Prostate gland (tissue), 2 donors: Measurements from ENCODE around the gene NAPB. TPM values are rescaled to one million over a fixed set of nuclear protein-coding genes. Genes with fewer than 3 reads are reported as not detected.

Source experiments
- DNase-seq: peaks from one replicate; pipeline ENCODE4 v3.0.0-alpha.2; 2019; ENCODE audit warnings: low spot score
- H3K27ac ChIP-seq, 2 donors: fragments of 200-600 bp; sonication (generic); 2 replicates each; pipeline ENCODE4 v1.5.1; 2017 to 2019
- H3K27me3 ChIP-seq: fragments of 200-600 bp; sonication (generic); replicated peaks from 2 replicates; pipeline ENCODE4 v1.5.1; 2019; ENCODE audit not compliant: insufficient read depth
- H3K36me3 ChIP-seq, 2 donors: fragments of 200-600 bp; sonication (generic); 1 replicate in 1 of 2; 2 replicates in 1 of 2; pipeline versions ENCODE4 v1.5.1 to v1.8.1; 2017 to 2019
- H3K4me1 ChIP-seq: fragments of 200-600 bp; sonication (generic); replicated peaks from 2 replicates; pipeline ENCODE4 v1.5.1; 2019
- H3K4me3 ChIP-seq, 2 donors: fragments of 200-600 bp; sonication (generic); 2 replicates each; pipeline ENCODE4 v1.5.1; 2017 to 2019
- H3K9me3 ChIP-seq: fragments of 200-600 bp; sonication (generic); 2 replicates; pipeline ENCODE4 v1.5.1; 2017
- CTCF ChIP-seq, 4 experiments: fragments of 200-600 bp in 2 of 4; fragments of 450-650 bp in 2 of 4; sonication (generic) in 2 of 4; IDR thresholded peaks; 1 replicate in 3 of 4; 2 replicates in 1 of 4; pipeline ENCODE4 v1.5.1; 2016 to 2019; ENCODE audit warnings: antibody characterized with exemption in 4 of 4, mild to moderate bottlenecking in 2 of 4, moderate library complexity in 2 of 4
- POLR2A ChIP-seq: fragments of 450-650 bp; IDR thresholded peaks from one replicate; pipeline ENCODE4 v1.6.1; 2016; ENCODE audit warnings: antibody characterized with exemption, mild to moderate bottlenecking
- POLR2AphosphoS5 ChIP-seq: sonication (generic); formaldehyde crosslinking; IDR thresholded peaks from one replicate; pipeline ENCODE4 v1.6.1; 2017; ENCODE audit warnings: antibody characterized with exemption
- WGBS: methylation state at CpG from one replicate; pipeline ENCODE4 v1.1.5; 2018; 5-methylcytosine and 5-hydroxymethylcytosine counted together
- intact Hi-C: fragments of 100-400 bp; cut with DNase I; formaldehyde crosslinking; loops from one replicate; pipeline ENCODE4 v1.14.2; 2022
- total RNA-seq, 2 donors: library from RNA; depleted of rRNA; stranded (reverse); fragments of >200 nt; gene quantifications; one replicate each; pipeline ENCODE4 v1.1.0, GENCODE V29; 2016

NAPB gene
- total RNA-seq, 2 donors from 2014 or later: 8.1 to 24.3 TPM

DNA sequence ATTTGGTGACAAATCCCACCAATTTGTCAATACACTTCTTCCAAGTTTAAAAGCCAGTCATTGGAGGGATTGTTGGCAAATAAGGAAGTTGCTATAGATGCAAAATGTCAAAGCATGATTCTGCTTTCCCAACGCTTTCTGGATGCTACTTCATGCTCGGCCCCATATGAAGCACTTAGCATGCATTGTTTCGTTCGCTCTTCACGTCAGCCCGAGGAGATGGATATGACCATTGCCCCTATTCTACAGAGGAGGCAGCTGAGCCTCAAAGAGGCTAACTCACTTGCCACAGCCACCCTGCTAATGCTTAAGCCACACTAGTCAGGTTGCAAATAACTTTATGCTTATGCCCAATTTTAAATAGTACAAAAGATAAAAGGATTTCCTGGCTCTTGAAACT lies 73.5 kb downstream of the NAPB start:
- Histone ChIP-seq H3K9me3 (no peaks in the 10 kb centered on the region), H3K27ac (no peak overlapping the region), H3K4me3 (no peak overlapping the region), H3K27me3 (no peaks in the 10 kb centered on the region), H3K36me3 (no peaks in the 10 kb centered on the region), H3K4me1 (peaks cover 8% of the 10 kb centered on the region)
- TF ChIP-seq CTCF (IDR thresholded peaks at IDR 0.05) (no peak), POLR2AphosphoS5 (no peak), POLR2A (no peak)
- 95% methylated on average over 6 of the region's 6 CpGs for WGBS
- intact Hi-C loops: loop anchor here (5.0 to 10.0 kb wide), 3 partner anchors 260 to 1013 kb away; partner anchors contain the start of gene CST9
- no peak for DNase-seq

DNA sequence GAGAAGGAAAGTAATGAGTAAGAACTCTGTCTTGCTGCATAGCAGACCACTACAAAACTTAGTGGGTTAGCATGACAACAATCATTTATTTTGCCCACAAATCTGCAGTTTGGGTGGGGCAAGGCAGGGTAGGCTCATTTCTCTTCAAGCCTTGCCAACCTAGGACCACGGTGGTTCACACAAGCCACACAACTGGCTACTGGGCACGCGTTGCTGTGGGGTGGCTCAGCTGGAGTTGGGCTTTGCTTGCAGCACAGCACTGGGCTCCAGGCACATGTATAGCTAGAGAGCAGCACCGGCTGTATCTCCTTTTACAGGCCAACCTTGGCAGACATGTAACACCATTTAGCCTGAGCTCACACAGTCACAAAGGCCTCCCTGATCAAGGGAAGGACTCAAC lies 75.3 kb downstream of the NAPB start:
- TF ChIP-seq POLR2AphosphoS5 (no peak), CTCF (IDR thresholded peaks at IDR 0.05) (no peak), POLR2A (no peak)
- no peak for DNase-seq
- Histone ChIP-seq H3K27me3 (no peaks in the 10 kb centered on the region), H3K4me3 (no peak overlapping the region), H3K9me3 (no peaks in the 10 kb centered on the region), H3K36me3 (no peaks in the 10 kb centered on the region), H3K4me1 (no peaks in the 10 kb centered on the region), H3K27ac (no peak overlapping the region)
- 83% methylated on average over 4 of the region's 4 CpGs for WGBS
- intact Hi-C loops: loop anchor here (5.0 to 10.0 kb wide), 3 partner anchors 261 to 1011 kb away; partner anchors contain the start of gene CST9

DNA sequence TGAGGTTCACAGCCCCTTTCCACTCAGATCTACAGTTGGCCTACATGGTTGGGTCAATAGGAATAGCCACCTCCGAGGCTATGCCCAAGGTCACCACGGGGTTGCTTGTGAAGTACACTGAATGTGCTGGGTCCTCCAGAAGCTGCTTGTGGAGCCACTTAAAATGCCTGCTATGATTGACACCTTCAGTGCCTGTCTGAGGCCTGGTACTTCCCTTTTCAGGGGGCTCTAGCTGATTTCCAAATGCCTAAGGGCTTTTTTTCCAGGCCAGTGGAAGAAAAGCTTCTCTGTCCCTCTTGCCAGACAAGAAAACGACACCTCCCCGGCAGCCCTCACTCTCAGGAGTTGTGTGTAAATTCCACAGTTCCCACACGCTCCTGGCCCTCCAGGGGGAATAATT lies 77.0 kb downstream of the NAPB start:
- no peak for DNase-seq
- TF ChIP-seq POLR2A (no peak), POLR2AphosphoS5 (no peak), CTCF (IDR thresholded peaks at IDR 0.05) (no peak)
- H3K4me1 ChIP-seq: no peaks in the 10 kb centered on the region
- H3K4me3 ChIP-seq: no peak overlapping the region
- 53% methylated on average over 5 of the region's 5 CpGs for WGBS
- H3K9me3 ChIP-seq: no peaks in the 10 kb centered on the region
- no peaks in the 10 kb centered on the region for H3K27me3 ChIP-seq
- no peaks in the 10 kb centered on the region for H3K36me3 ChIP-seq
- intact Hi-C loops: loop anchor here (10.0 kb wide), 2 partner anchors 290 to 1010 kb away; no protein-coding TSS in a partner anchor
- H3K27ac ChIP-seq: no peak overlapping the region

- DNase-seq: no peak
- Histone ChIP-seq H3K4me1 (no peaks in the 10 kb centered on the region), H3K4me3 (no peak overlapping the region), H3K36me3 (no peaks in the 10 kb centered on the region), H3K9me3 (no peaks in the 10 kb centered on the region), H3K27ac (no peak overlapping the region), H3K27me3 (no peaks in the 10 kb centered on the region)
- WGBS: 94% methylated on average over 1 of the region's 1 CpG
- intact Hi-C loops: loop anchor here (10.0 kb wide), 2 partner anchors 289 to 1009 kb away; no protein-coding TSS in a partner anchor
- TF ChIP-seq POLR2AphosphoS5: no peak
- TF ChIP-seq POLR2A: no peak
- no peak for TF ChIP-seq CTCF (IDR thresholded peaks at IDR 0.05)
These were observed 77.7 kb downstream of the NAPB start for GRCh38 chr20:23343590-23343989.

GRCh38 chr20:23341073-23341472 lies 80.2 kb downstream of the NAPB start:
- WGBS: 84% methylated on average over 2 of the region's 2 CpGs
- Histone ChIP-seq H3K4me3 (no peak overlapping the region), H3K27me3 (no peaks in the 10 kb centered on the region), H3K27ac (no peak overlapping the region), H3K4me1 (no peaks in the 10 kb centered on the region), H3K9me3 (no peaks in the 10 kb centered on the region), H3K36me3 (no peaks in the 10 kb centered on the region)
- TF ChIP-seq POLR2A (no peak), CTCF (IDR thresholded peaks at IDR 0.05) (no peak), POLR2AphosphoS5 (no peak)
- intact Hi-C loops: loop anchor here (2.0 to 10.0 kb wide), 3 partner anchors 286 to 1006 kb away; no protein-coding TSS in a partner anchor
- DNase-seq: no peak
